NCI-H82 (cell line): ENCODE measurements around the gene TMPRSS6.
A peak's percentile ranks its signal among the peaks of the same experiment; 100 is the strongest.
"Not testable (repeated sequence)": the region's sequence is repeated elsewhere in the genome, so short reads cannot be mapped to it uniquely, and the experiment has no call there.

Experiments
- DNase-seq: peaks from one replicate; lab custom pipeline; 2025; lab: John Stamatoyannopoulos, UW

The TMPRSS6 gene

DNA sequence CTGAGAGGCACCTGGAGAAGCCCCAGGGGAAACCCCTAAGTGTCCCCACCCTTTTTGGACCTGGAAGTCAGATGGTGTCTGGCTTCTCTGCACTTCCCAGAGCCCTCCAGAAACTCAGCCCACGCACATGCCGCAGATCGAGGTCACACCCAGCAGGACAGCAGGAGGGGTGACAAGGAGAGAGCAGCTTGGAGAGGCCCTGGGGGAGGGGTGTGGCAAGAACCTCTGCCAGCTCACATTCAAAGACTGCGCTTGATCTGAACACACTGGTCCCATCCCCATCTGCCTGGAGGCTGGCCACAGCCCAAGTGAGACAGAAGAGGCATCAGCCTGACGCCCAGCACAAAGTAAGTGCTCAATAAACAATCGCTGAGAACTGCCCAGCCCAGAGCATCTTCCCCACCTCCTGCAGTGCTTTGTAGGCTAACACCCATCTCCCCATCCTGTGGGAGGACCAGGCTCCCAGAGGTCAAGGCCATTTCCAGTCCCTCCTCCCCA lies 21.4 kb downstream of the TMPRSS6 start:
- no peak for DNase-seq

DNA sequence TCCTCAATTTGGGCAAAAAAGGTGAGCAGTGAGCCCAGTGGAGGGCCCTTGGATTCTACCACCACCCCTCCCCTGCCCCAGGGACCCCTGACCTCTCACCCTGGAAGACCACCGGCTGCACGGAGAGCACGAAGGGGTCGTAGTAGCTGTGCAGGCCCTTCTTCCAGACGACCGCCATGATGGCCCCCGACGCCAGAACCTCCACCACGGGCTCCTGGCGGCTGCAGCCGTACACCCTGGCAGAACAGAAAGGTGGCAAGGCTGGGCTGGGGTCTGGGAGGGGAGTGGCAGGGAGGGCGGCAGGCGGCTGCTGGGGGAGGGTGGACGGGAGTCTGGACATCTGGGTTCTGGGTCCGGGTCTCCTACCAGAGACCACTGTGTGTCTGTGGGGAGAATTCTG lies 23.3 kb downstream of the TMPRSS6 start:
- no peak for DNase-seq

DNA sequence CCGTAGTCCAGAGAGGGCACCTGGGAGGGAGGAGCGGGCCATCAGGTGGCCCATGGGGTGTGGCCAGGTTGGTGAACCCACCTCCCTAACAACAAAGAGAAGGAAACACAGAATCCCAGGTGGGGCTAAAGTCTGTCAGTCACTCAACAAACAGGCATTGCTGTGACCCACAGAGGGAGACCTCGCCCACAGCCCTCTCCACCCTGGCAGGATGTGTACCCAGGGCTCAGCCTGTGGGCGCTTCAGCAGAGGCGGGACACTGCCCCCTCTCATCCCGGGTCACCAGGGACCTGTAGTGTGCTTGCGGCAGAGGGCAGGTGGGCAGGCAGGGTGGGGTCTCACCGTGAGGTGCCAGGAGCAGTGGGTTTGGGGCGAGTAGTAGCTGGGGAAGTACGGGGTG lies 25.1 kb downstream of the TMPRSS6 start:
- no peak for DNase-seq

DNA sequence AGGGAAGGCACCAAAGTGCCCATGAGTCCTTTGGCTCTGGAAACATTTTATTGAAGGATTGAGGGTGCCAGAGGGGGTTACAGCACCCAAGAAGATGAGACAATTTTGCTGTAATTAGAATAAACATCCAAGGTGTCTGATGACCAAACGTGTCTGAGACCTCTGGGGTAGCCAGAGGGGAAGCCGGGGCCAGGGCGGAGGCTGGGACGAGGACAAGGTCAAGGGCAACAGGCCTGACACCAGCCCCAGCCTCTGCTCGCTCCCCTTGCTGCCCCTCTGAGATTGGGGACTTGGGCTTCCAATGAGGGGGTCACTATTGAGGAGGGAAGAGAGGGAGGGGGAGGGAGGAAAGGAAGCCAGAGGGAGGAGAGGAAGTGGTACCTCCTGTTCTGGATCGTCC lies 25.6 kb downstream of the TMPRSS6 start:
- no peak for DNase-seq

DNA sequence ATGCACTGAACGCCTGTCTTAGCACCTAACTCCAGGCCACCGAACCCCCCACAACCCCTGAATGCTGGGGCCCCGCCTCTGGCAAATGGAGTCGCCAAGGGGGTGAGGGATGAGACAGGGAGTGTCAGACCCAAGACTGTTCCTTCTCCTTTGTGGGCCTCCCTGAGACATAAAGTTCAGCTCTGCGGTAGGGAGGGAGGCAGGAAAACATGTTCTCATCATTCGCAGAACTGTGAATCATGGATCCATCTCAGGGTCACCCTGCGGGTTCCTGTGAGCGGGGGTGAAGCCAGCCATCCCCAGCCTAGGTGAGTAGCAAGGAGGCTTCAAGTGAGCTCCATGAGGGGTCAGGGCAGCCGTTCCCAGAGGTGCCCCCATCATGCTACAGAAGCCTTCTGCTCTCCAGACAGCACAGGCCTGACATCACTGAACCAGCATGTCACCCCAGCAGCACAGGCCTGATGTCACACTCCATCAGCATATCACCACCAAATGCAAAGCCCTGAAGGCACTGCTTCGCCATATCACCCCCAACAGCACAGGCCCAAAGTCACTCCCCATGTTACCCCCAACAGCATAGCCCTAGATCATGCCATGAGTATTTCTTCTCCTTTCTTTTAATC lies 27.2 kb downstream of the TMPRSS6 start:
- DNase-seq, result no peak

DNA sequence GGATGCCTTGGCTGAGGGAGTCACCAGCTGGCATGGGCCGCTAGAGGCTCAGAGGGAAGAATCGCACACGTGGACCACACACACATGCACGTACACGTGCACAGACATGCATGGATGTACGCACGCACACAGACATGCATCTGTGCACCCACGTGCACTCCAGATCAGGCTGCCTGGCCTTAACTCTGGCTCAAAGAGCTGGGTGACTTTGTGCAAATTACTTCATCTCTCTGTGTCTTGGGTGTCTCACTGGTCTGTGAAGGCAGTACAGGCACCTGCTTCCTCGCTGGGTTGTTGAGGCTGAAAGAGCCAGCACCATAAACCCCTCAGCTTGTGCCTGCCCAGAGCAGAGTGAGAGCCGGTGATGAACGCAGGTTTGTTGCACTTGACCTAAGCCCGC lies 28.7 kb downstream of the TMPRSS6 start:
- DNase-seq, result no peak

DNA sequence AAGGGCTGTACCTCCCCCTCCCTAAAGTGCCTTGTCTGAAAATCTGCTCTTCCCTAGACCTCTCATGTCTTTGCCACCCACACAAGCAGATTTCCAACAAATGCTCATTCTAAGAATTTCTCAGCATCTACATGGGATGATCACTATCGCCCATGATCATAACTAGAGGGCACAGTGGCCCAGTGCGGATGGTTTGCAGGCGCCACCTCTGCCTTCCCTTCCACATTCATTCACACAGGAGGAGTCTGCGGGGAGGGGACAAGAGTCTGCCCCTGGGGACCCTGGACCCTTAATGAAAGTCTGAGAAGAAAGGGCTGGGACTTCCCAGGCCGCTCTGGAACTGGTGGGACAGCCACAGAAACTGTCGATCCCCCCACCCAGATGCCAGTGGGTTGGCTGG lies 29.1 kb downstream of the TMPRSS6 start:
- DNase-seq, result no peak

DNA sequence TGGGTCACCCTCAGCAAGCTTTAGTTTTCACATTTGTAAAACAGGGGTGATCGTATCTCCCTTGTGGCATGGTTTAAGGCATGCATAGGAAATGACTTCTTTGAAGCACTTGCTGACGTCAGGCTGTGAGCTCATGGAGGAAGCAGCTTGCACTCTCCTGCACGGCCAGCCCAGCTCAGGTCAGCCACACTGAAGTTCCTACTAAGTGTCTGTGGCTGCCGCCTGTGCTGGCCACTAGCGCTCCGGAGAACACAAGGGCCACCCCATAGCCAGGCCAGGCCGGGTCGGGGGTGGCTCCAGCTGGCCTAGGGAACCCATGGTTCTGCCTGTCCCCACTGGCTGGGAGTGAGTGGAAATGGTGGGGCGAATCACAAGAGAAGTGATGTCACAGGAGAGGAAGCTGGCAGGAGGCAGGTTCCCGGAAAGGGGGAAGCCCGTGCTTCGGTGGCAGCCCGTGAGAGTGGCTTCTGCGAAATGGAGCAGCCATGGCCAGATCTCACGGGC lies 29.8 kb downstream of the TMPRSS6 start:
- no peak for DNase-seq

DNA sequence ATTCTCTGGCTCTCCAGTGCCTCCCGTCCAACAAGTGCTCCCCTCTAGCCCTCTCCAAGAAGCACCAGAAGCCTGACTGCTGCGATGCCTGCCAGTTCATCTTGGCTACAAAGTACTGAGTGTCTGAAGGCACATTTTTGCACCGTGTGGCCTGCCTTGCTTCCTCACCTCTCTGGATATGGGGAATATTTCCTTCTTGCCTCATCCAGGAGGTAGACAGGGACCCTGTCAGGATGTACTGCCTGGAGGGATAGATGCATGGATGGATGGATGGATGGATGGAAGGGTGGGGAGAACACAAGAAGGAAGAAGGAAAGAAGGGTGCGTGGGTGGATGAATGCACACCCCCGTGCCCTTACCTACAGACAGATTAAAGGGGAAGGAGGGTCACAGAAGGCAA lies 30.4 kb downstream of the TMPRSS6 start:
- no peak for DNase-seq

DNA sequence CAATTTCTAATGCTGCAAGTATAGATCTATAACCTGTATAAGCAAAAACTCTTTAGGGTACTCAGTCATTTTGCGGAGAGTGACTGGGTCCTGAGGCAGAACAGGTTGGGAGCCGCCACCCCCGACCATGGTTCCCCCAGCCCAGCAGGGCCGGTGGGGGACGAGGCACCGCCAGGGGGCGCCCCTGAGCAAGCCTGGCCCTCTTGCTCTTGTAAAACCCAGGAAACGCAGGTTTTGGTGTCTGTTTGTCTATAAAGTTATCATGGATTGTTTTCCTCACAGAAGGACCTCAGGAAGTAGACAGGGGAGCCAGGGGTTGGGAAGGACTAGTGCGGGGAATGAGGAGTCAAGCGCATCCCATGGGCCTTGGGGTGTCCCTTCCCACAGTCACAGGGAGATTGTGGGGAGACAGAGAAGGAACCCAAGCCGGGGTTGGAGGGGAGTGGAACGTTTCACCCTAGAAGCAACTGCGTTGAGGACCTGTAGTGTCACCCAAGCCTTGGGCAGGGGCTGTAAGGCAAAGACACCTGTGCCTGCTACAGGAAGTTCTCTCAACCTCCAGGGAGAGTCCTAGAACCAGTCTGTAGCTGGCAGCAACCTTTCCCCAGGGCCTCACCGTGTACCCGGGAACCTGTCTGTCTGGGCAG lies 31.6 kb downstream of the TMPRSS6 start:
- peak; percentile 63 for DNase-seq

DNA sequence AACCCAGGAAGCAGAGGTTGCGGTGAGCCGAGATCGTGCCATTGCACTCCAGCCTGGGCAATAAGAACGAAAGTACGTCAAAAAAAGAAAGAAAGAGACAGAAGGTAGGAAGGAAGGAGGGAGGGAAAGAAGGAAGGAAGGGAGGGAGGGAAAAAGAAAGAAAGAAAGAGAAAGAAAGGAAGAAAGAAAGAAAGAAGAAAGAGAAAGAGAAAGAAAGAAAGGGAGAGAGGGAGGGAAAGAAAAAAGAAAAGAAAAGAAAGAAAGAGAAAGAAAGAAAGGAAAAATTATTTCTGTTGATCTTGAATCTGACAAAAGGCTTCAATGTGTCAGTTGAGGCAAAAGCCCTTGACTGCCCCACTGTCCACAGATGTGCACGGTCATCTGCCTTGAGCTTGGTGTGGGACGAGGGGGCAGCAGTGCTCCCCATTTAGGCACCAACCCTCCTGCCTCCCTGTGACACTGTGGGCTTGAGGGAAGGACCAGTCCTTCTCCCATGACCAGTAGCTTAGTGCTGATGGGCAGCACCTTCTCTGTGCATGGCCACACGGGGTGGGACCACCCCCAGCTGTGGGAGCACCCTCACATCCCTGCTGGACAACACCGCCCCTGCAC lies 33.6 kb downstream of the TMPRSS6 start:
- DNase-seq, result no peak

DNA sequence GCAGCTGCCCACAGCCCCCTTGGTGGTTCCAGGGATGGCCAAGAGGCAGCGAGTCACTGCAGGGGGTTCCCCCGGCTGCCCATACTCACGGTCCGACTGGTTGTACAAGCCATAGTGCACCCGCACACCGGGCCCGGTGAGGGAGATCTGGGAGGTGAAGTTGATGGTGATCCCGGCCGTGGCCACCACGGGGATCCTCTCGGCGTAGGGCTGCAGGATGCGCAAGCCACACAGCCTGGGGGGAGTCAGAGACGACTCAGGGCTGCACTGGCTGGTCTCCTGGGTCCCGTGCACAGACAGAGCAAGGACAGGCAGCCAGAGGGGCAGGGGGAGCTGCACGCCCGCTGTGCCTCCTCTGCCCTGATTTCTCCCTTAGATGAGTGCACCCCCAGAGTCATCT lies 34.5 kb downstream of the TMPRSS6 start:
- no peak for DNase-seq

DNA sequence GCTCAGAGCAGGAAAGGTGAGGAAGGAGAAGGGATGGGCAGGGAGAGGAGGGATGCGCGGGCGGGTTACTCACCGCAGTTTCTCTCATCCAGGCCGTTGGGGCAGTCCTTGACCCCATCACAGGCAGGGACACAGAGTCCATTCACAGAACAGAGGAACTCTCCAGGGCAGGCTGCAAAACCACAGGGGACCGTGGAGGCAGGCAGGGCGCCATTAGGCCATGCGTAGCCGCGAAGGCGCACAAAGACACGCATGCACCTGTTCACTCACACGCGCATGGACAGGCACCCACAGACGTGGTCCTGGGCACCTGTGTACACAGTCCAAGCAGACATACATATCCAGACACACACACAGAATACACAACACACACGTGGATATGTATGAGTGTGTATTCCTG lies 35.0 kb downstream of the TMPRSS6 start:
- no peak for DNase-seq

DNA sequence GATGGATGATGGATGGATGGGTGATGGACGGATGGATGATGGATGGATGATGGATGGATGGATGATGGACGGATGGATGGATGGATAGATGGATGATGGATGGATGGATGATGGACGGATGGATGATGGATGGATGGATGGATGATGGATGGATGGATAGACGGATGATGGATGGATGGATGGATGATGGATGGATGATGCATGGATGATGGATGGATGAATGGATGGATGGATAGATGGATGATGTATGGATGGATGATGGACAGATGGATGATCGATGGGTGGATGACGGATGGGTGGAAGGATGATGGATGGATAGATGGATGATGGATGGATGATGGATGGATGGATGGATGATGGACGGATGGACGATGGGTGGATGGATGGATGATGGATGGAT lies 36.8 kb downstream of the TMPRSS6 start:
- no peak for DNase-seq

DNA sequence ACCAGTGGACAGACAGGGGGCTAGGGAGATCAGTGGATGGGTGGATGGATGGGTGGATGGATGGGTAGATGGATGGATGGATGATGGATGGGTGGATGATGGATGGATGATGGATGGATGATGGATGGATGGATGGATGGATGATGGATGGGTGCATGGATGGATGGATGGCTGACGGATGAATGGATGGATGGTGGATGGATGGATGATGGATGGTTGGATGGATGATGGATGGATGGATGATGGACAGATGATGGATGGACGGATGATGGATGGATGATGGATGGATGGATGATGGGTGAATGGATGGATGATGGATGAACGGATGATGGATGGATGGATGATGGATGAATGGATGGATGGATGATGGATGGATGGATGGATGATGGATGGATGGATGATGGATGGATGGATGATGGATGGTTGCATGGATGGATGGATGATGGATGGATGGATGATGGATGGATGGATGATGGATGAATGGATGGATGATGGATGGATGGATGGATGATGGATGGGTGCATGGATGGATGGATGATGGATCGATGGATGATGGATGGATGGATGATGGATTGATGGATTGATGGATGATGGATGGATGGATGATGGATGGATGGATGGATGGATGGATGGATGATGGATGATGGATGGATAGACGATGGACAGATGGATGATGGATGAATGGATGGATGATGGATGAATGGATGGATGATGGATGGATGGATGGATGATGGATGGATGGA lies 37.5 kb downstream of the TMPRSS6 start:
- DNase-seq, result not testable (repeated sequence)

DNA sequence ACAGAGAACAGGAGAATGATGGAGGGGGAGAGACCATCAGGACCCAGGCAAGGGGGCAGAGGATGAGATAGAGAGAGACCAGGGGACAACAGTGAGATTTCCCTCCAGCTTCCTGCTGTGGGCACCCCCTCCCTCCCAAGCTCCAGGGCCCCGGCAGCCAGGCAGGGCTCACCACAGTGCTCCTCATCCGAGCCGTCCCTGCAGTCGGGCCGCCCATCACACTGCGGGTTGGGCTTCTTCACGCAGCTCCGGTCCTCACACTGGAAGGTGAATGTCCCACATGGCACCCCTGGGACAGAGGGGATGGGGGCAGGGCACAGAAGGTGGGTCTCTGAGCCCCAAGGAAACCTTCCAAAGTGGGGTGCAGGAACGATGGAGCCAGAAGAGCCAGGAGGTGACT lies 38.8 kb downstream of the TMPRSS6 start:
- DNase-seq, result no peak

DNA sequence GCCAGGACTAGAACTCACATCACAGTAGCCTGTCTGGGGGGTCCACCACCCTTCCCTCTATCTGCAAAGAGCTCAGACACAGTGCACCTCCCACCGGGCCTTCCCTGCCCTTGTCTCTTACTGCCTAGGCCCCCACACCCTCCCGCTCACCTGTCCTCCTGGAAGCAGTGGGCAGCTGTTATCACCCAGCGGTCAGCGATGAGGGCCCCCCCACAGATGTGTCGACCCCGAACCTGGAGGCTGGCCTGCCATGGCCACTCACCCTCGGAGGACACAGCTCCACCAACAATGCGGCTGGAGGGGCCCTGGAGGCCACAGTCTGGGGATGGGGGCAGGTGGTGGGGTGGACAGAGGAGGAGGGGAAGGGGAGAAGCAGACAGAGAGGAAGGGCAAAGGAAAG lies 39.2 kb downstream of the TMPRSS6 start:
- DNase-seq, result no peak

DNA sequence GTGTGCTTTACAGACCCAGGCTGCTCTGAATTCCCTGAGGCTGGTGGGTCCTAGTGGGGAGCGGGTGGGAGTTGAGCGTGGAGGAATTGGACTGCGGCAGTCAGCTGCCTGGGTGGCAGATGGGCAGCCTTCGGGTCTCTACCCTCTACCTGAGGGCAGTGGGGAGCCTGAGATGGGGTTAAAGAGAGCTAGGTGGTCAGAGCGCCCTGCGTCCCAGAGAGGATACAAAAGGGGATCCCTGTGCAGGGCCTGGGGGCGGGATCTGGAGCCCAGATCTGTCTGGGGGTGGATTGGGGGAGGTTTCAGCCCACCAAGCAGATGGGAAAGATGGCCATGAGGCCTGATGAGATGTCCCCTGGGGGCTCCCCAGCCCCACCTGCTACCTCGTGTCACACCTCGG lies 39.8 kb downstream of the TMPRSS6 start:
- DNase-seq, result no peak

DNA sequence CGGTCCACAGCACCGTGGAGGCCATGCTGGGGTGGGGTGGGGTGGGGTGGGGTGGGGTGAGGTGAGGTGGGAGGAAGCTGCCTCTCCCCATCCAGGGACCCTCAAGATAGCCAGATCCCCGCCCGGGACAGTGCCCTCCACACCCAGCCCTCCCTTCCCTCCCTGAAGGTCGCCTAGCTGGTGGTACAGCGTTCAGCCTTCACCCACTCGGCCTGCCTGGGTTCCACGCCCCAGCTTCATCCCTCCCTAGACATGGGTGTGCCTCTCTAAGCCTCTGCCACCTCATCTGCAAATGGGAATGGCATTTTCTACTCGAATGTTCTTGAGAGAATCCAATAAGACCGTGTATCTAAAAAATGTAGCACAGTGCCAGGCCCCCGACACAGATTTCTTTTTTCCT lies 40.2 kb downstream of the TMPRSS6 start:
- DNase-seq, result no peak

DNA sequence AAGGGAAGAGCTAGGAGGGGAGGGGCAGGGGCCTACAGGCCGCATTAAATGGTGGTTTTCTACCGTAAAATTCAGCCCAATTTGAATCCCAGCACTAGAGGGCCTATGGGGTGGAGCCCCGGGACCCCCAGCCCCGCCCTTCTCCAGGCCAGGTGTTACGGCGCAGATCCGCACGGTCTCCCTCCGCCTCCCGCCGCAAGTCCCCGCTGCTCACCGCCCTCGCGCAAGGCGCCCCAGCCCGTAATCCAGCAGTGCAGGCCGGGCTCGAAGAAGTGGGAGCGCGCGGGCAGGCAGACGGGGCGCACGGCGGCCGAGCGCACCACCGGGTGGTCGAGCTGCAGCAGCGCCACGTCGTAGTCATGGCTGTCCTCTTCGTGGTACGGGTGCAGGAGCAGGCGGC lies 40.7 kb downstream of the TMPRSS6 start:
- DNase-seq, result peak; percentile 57

DNA sequence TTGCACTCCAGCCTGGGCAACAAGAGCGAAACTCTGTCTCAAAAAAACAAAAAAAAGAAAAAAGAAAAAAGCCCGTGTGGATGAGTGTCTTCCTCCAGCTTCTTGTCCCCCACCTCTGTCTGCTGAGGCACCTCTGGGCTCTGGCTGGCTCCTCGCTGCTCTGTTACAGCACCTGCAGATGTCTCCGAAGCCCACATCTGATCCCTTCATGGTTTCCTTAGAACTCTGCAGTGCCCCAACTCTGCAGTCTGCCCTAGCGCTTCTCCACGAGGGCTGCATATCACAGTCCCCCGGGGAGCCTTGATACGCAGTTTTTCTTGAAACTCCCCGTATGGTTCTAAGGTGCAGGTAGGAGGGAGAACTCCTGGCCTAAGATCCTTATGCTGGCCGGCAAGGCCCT lies 42.1 kb downstream of the TMPRSS6 start:
- no peak for DNase-seq

DNA sequence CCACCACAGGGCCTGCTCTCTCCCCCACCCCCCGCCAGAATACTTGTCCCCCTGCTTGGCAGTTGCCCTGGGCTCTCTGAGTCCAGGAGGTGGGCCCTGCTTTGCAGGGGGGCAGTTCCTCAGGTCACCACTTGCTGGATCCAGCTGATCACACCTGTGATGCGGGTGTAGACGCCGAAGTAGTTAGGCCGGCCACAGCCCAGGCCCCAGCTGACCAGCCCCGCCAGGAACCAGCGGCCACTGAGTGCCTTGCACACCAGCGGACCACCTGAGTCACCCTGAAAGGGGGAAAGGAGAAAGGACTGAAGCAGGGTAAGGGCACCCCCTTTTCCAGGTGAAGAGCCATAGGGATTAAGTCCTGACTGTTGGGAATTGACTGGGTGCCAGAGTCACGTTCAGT lies 43.6 kb downstream of the TMPRSS6 start:
- no peak for DNase-seq

DNA sequence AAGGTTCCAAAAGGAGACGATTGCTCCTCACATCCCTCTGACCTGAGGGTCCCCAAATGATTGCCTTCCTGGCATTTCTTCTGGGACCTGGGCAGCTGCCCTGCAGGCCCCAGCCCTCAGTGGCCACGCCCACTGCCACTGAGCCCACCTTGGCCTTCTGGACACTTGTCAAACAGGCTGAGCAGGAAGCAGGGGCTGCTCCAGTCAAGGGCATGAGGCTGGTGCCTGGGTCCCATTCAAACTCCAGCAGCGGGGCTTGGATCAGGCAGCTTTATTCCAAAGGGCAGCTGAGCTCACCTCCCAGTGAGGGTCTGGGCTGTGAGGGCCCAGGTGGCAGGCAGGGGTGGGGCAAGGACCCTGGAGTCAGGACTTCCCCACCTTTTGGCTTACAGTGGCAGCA lies 44.3 kb downstream of the TMPRSS6 start:
- DNase-seq, result no peak
